Fibroblast of lung (primary cell): ENCODE results near the gene CAMSAP3. TPM values are rescaled to one million over a fixed set of nuclear protein-coding genes. Genes with fewer than 3 reads are reported as not detected.

Experiments used
- DNase-seq, 2 donors: peaks; one replicate each; pipeline versions ENCODE4 v3.0.0 to v3.0.0-alpha.2; 2010; ENCODE audit warnings: low read depth in 2 of 2
- H2AFZ ChIP-seq: 2 replicates; pipeline ENCODE4 v1.5.1; 2012; ENCODE audit warnings: low read length, control low read depth, inconsistent platforms
- H3K27ac ChIP-seq: 2 replicates; pipeline ENCODE4 v1.5.1; 2011; ENCODE audit warnings: low read length, control low read depth; ENCODE audit not compliant: insufficient read depth
- H3K27me3 ChIP-seq: 2 replicates; pipeline ENCODE4 v1.5.1; 2011; ENCODE audit warnings: mild to moderate bottlenecking, low read length; ENCODE audit not compliant: control insufficient read depth, insufficient read depth
- H3K36me3 ChIP-seq: 2 replicates; pipeline ENCODE4 v1.5.1; 2011; ENCODE audit warnings: low read length; ENCODE audit not compliant: control insufficient read depth, insufficient read depth
- H3K4me1 ChIP-seq: 2 replicates; pipeline ENCODE4 v1.5.1; 2011; ENCODE audit warnings: low read length; ENCODE audit not compliant: control insufficient read depth, insufficient read depth; ENCODE audit errors: extremely low read depth
- H3K4me2 ChIP-seq: 2 replicates; pipeline ENCODE4 v1.5.1; 2011; ENCODE audit warnings: low read length, control low read depth; ENCODE audit not compliant: insufficient read depth; ENCODE audit errors: extremely low read depth
- H3K4me3 ChIP-seq, 4 experiments: fragments of 200-600 bp in 1 of 4; sonication (generic) in 1 of 4; replicated peaks in 1 of 4; 2 replicates each; pipeline ENCODE4 v1.5.1; 2011 to 2016; ENCODE audit warnings: low read length in 4 of 4, low read depth in 3 of 4, mild to moderate bottlenecking in 3 of 4, control low read depth in 2 of 4, inconsistent platforms in 1 of 4, mixed read lengths in 1 of 4; ENCODE audit not compliant: insufficient read depth in 1 of 4; ENCODE audit errors: control extremely low read depth in 1 of 4
- H3K79me2 ChIP-seq: 2 replicates; pipeline ENCODE4 v1.5.1; 2012; ENCODE audit warnings: mild to moderate bottlenecking, low read length, inconsistent platforms; ENCODE audit not compliant: control insufficient read depth, insufficient read depth
- H3K9ac ChIP-seq: 2 replicates; pipeline ENCODE4 v1.5.1; 2011; ENCODE audit warnings: mild to moderate bottlenecking, low read length, control low read depth; ENCODE audit not compliant: insufficient read depth
- H3K9me3 ChIP-seq: 2 replicates; pipeline ENCODE4 v1.5.1; 2012; ENCODE audit warnings: low read depth, low read length; ENCODE audit not compliant: control insufficient read depth, insufficient read depth
- H4K20me1 ChIP-seq: 2 replicates; pipeline ENCODE4 v1.5.1; 2011; ENCODE audit warnings: low read length; ENCODE audit not compliant: control insufficient read depth, insufficient read depth; ENCODE audit errors: extremely low read depth
- EZH2 ChIP-seq: IDR thresholded peaks from 2 replicates; pipeline ENCODE4 v1.5.1; 2012; ENCODE audit warnings: low read length, control low read depth, mild to moderate bottlenecking; ENCODE audit errors: missing control alignments
- polyA plus RNA-seq, 2 donors: library from polyadenylated mRNA; depleted of rRNA in 1 of 2; stranded (reverse) in 1 of 2; unstranded in 1 of 2; fragments of >200 nt; gene quantifications; 2 replicates each; pipeline ENCODE4 v1.2.1, GENCODE V29; 2011 to 2012; ENCODE audit warnings: missing spikeins in 1 of 2
- total RNA-seq: library from RNA; depleted of rRNA; stranded (reverse); fragments of >200 nt; gene quantifications from 2 replicates; pipeline ENCODE4 v1.2.1, GENCODE V29; 2014
- TF ChIP-seq, protein P1 (sequence below), 2 donors: IDR thresholded peaks in 1 of 2; conservative IDR thresholded peaks in 1 of 2; 1 replicate in 1 of 2; 2 replicates in 1 of 2; pipeline ENCODE4 v1.5.1; 2011 to 2012; ENCODE audit warnings: low read length in 2 of 2, control low read depth in 1 of 2, inconsistent platforms in 1 of 2, low read depth in 1 of 2, mild to moderate bottlenecking in 1 of 2

The CAMSAP3 gene
- total and polyA plus RNA-seq, 2 donors (not counting 1 experiment from before 2014, with no cell fraction given): not detected

DNA sequence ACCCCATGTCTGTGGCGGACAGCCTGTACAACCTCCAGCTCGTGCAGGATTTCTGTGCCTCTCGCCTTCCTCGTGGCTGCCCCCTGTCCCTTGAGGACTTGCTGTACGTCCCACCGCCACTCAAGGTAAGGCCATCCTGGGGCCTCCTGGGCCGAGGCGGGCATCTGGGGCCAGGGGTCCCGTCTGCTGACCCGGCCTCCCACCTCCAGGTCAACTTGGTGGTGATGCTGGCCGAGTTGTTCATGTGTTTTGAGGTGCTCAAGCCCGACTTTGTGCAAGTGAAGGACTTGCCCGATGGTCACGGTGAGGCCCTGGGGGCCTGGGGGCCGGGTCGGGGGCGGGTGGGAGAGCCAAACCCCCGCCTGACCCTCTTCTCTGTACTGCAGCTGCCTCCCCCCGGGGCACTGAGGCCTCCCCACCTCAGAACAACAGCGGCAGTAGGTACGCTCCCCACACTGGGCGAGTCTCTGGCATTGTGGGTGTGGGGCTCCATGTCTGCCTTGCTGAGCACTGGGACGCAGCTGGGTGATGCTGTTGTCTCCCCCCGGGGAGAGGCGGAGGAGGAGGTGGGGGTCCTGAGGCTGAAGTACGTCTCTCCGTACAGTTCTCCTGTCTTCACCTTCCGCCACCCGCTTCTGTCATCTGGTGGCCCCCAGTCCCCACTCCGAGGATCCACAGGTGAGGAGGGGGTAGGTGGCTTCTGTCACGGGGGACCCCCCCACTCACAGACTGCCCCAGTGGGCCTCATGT is 15.0 kb downstream of the CAMSAP3 start:
- no peaks in the 10 kb centered on the region for H3K9me3 ChIP-seq
- no peak overlapping the region for H3K9ac ChIP-seq

DNA sequence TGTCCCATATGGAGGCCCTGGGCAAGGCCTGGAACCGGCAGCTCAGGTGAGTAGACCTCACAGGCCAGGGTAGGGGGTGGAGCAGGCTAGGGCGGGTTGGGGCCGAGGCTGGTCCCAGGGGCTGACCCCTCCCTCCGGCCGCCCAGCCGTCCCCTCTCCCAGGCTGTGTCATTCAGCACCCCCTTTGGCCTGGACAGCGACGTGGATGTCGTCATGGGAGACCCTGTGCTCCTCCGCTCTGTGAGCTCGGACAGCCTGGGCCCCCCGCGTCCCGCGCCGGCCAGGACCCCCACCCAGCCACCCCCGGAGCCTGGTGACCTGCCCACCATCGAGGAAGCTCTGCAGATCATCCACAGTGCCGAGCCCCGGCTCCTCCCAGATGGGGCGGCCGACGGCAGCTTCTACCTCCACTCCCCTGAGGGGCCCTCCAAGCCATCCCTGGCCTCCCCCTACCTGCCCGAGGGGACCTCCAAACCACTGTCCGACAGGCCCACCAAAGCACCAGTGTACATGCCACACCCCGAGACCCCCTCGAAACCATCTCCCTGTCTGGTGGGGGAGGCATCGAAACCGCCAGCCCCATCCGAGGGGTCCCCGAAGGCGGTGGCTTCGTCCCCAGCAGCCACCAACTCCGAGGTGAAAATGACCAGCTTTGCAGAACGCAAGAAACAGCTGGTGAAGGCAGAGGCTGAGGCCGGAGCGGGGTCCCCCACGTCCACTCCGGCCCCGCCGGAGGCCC is 16.0 kb downstream of the CAMSAP3 start:
- Histone ChIP-seq H3K79me2 (no peaks in the 10 kb centered on the region), H3K9ac (no peak overlapping the region), H2AFZ (no peak overlapping the region), H4K20me1 (no peaks in the 10 kb centered on the region), H3K27me3 (no peaks in the 10 kb centered on the region), H3K4me3 (no peak overlapping the region), H3K4me1 (no peaks in the 10 kb centered on the region), H3K4me2 (no peak overlapping the region), H3K9me3 (no peaks in the 10 kb centered on the region), H3K36me3 (no peaks in the 10 kb centered on the region), H3K27ac (no peak overlapping the region)
- TF ChIP-seq, protein P1, sequence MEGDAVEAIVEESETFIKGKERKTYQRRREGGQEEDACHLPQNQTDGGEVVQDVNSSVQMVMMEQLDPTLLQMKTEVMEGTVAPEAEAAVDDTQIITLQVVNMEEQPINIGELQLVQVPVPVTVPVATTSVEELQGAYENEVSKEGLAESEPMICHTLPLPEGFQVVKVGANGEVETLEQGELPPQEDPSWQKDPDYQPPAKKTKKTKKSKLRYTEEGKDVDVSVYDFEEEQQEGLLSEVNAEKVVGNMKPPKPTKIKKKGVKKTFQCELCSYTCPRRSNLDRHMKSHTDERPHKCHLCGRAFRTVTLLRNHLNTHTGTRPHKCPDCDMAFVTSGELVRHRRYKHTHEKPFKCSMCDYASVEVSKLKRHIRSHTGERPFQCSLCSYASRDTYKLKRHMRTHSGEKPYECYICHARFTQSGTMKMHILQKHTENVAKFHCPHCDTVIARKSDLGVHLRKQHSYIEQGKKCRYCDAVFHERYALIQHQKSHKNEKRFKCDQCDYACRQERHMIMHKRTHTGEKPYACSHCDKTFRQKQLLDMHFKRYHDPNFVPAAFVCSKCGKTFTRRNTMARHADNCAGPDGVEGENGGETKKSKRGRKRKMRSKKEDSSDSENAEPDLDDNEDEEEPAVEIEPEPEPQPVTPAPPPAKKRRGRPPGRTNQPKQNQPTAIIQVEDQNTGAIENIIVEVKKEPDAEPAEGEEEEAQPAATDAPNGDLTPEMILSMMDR (conservative IDR thresholded peaks at IDR 0.05 in 1 of 2, IDR thresholded peaks at IDR 0.05 in 1 of 2; ENCODE audit: low read depth in 1 of 2, low read length in 2 of 2): no peak
- TF ChIP-seq EZH2: no peak
- no peak for DNase-seq

More for the DNA sequence above, 15.0 kb downstream of the CAMSAP3 start:
- H3K27ac ChIP-seq: no peak overlapping the region
- no peaks in the 10 kb centered on the region for H3K27me3 ChIP-seq
- H3K4me3 ChIP-seq: no peak overlapping the region
- no peak overlapping the region for H3K4me2 ChIP-seq
- H3K36me3 ChIP-seq: no peaks in the 10 kb centered on the region
- no peaks in the 10 kb centered on the region for H4K20me1 ChIP-seq
- H3K79me2 ChIP-seq: no peaks in the 10 kb centered on the region
- no peak for DNase-seq
- TF ChIP-seq EZH2: no peak
- TF ChIP-seq, protein P1 (conservative IDR thresholded peaks at IDR 0.05 in 1 of 2, IDR thresholded peaks at IDR 0.05 in 1 of 2; ENCODE audit: low read depth in 1 of 2, low read length in 2 of 2): no peak
- H2AFZ ChIP-seq: no peak overlapping the region
- H3K4me1 ChIP-seq: no peaks in the 10 kb centered on the region
